ENCODE measurements around the gene DECR2. TPM values are rescaled to one million over a fixed set of nuclear protein-coding genes. Genes with fewer than 3 reads are reported as not detected.

Gene DECR2
- polyA plus RNA-seq, 4 donors: 17.3 to 31.8 (median 22.7) TPM

GRCh38 chr16:426906-427249, 25.2 kb downstream of the DECR2 start:
- no peak for DNase-seq (ENCODE audit: low read depth in 4 of 4, low spot score in 3 of 4)

- no peak for DNase-seq (ENCODE audit: low read depth in 4 of 4, low spot score in 3 of 4)
Observed at GRCh38 chr16:427250-427649, 25.6 kb downstream of the DECR2 start.

- no peak for DNase-seq (ENCODE audit: low read depth in 4 of 4, low spot score in 3 of 4)
Observed at GRCh38 chr16:430904-431303, 29.2 kb downstream of the DECR2 start.

- DNase-seq (ENCODE audit: low read depth in 4 of 4, low spot score in 3 of 4): no peak
Observed at GRCh38 chr16:440627-441026, 38.9 kb downstream of the DECR2 start.

- no peak for DNase-seq (ENCODE audit: low read depth in 4 of 4, low spot score in 3 of 4)
Observed at GRCh38 chr16:441447-441846, 39.8 kb downstream of the DECR2 start.

- no peak for DNase-seq (ENCODE audit: low read depth in 4 of 4, low spot score in 3 of 4)
Observed at GRCh38 chr16:442976-443375, 41.3 kb downstream of the DECR2 start.

GRCh38 chr16:444027-444426, 42.3 kb downstream of the DECR2 start:
- DNase-seq (ENCODE audit: low read depth in 4 of 4, low spot score in 3 of 4): no peak

GRCh38 chr16:445566-445965, 43.9 kb downstream of the DECR2 start:
- no peak for DNase-seq (ENCODE audit: low read depth in 4 of 4, low spot score in 3 of 4)

GRCh38 chr16:450385-450784, 48.7 kb downstream of the DECR2 start:
- no peak for DNase-seq (ENCODE audit: low read depth in 4 of 4, low spot score in 3 of 4)

GRCh38 chr16:450785-451512, 49.3 kb downstream of the DECR2 start:
- no peak for DNase-seq (ENCODE audit: low read depth in 4 of 4, low spot score in 3 of 4)

- DNase-seq (ENCODE audit: low read depth in 4 of 4, low spot score in 3 of 4): no peak
Observed at GRCh38 chr16:454397-454940, 52.8 kb downstream of the DECR2 start.

GRCh38 chr16:455453-455852, 53.8 kb downstream of the DECR2 start:
- no peak for DNase-seq (ENCODE audit: low read depth in 4 of 4, low spot score in 3 of 4)

GRCh38 chr16:456891-457483, 55.3 kb downstream of the DECR2 start:
- no peak for DNase-seq (ENCODE audit: low read depth in 4 of 4, low spot score in 3 of 4)

- DNase-seq (ENCODE audit: low read depth in 4 of 4, low spot score in 3 of 4): no peak
Observed at GRCh38 chr16:457732-458400, 56.2 kb downstream of the DECR2 start.

GRCh38 chr16:459761-460160, 58.1 kb downstream of the DECR2 start:
- DNase-seq (ENCODE audit: low read depth in 4 of 4, low spot score in 3 of 4): no peak

GRCh38 chr16:460787-461186, 59.1 kb downstream of the DECR2 start:
- DNase-seq (ENCODE audit: low read depth in 4 of 4, low spot score in 3 of 4): no peak

Other genes starting within 250 kb of the DECR2 start
- 1 to 10 TPM in 3 of 4 donors, under 1 TPM in 1; 0.74 to 9.7 (median 3.0) TPM for gene HBZ, start 249.2 kb upstream of the DECR2 start, polyA plus RNA-seq (ENCODE audit: insufficient read length in 4 of 4)
- gene HBM, start 235.9 kb upstream of the DECR2 start, polyA plus RNA-seq (ENCODE audit: insufficient read length in 4 of 4): 10 to 100 TPM in 1 of 4 donors, 1 to 10 TPM in 3; 1.5 to 29.2 (median 3.6) TPM
- over 10,000 TPM in 1 of 4 donors, 1,000 to 10,000 TPM in 1, 100 to 1,000 TPM in 2; 628 to 18,307 (median 1,105) TPM for gene HBA2, start 229.0 kb upstream of the DECR2 start, polyA plus RNA-seq (ENCODE audit: insufficient read length in 4 of 4)
- over 10,000 TPM in 1 of 4 donors, 100 to 1,000 TPM in 3; 453 to 13,427 (median 759) TPM for gene HBA1, start 225.2 kb upstream of the DECR2 start, polyA plus RNA-seq (ENCODE audit: insufficient read length in 4 of 4)
- gene HBQ1, start 221.4 kb upstream of the DECR2 start, polyA plus RNA-seq (ENCODE audit: insufficient read length in 4 of 4): 1 to 10 TPM in 2 of 4 donors, under 1 TPM in 1, not detected in 1; 0.85 to 4.5 (median 1.1) TPM
- gene LUC7L, start 172.4 kb upstream of the DECR2 start, polyA plus RNA-seq (ENCODE audit: insufficient read length in 4 of 4): 100 to 1,000 TPM in 3 of 4 donors, 10 to 100 TPM in 1; 96.7 to 167 (median 125) TPM
- 10 to 100 TPM; 42.8 to 87.7 (median 73.3) TPM for gene FAM234A, start 167.1 kb upstream of the DECR2 start, polyA plus RNA-seq (ENCODE audit: insufficient read length in 4 of 4)
- gene RGS11, start 125.9 kb upstream of the DECR2 start, polyA plus RNA-seq (ENCODE audit: insufficient read length in 4 of 4): 1 to 10 TPM in 3 of 4 donors, under 1 TPM in 1; 0.76 to 3.7 (median 2.4) TPM
- gene ARHGDIG, start 121.3 kb upstream of the DECR2 start, polyA plus RNA-seq (ENCODE audit: insufficient read length in 4 of 4): 1 to 10 TPM; 1.2 to 4.6 (median 2.8) TPM
- 1 to 10 TPM in 2 of 4 donors, under 1 TPM in 2; 0.32 to 1.8 (median 0.84) TPM for gene PDIA2, start 118.7 kb upstream of the DECR2 start, polyA plus RNA-seq (ENCODE audit: insufficient read length in 4 of 4)
- gene AXIN1, start 49.2 kb upstream of the DECR2 start, polyA plus RNA-seq (ENCODE audit: insufficient read length in 4 of 4): 10 to 100 TPM; 14.9 to 22.8 (median 15.8) TPM
- 10 to 100 TPM; 36.9 to 82.5 (median 65.4) TPM for gene MRPL28, start 31.3 kb upstream of the DECR2 start, polyA plus RNA-seq (ENCODE audit: insufficient read length in 4 of 4)
- 10 to 100 TPM; 21.6 to 64.8 (median 56.5) TPM for gene PGAP6, start 19.9 kb upstream of the DECR2 start, polyA plus RNA-seq (ENCODE audit: insufficient read length in 4 of 4)
- gene NME4, start 4.7 kb upstream of the DECR2 start, polyA plus RNA-seq (ENCODE audit: insufficient read length in 4 of 4): 100 to 1,000 TPM in 3 of 4 donors, 10 to 100 TPM in 1; 97.7 to 141 (median 104) TPM
- gene RAB11FIP3, start 23.8 kb downstream of the DECR2 start, polyA plus RNA-seq (ENCODE audit: insufficient read length in 4 of 4): 100 to 1,000 TPM in 1 of 4 donors, 10 to 100 TPM in 3; 44.2 to 144 (median 76.4) TPM
- gene CAPN15, start 125.8 kb downstream of the DECR2 start, polyA plus RNA-seq (ENCODE audit: insufficient read length in 4 of 4): 10 to 100 TPM; 16.2 to 36.6 (median 23.5) TPM
- 10 to 100 TPM in 1 of 4 donors, 1 to 10 TPM in 2, under 1 TPM in 1; 0.59 to 21.7 (median 8.6) TPM for gene PRR35, start 158.5 kb downstream of the DECR2 start, polyA plus RNA-seq (ENCODE audit: insufficient read length in 4 of 4)
- gene NHLRC4, start 165.1 kb downstream of the DECR2 start, polyA plus RNA-seq (ENCODE audit: insufficient read length in 4 of 4): 10 to 100 TPM in 1 of 4 donors, 1 to 10 TPM in 3; 2.7 to 10.3 (median 5.8) TPM
- gene PIGQ, start 168.1 kb downstream of the DECR2 start, polyA plus RNA-seq (ENCODE audit: insufficient read length in 4 of 4): 10 to 100 TPM; 28.0 to 89.7 (median 50.2) TPM
- gene RAB40C, start 188.2 kb downstream of the DECR2 start, polyA plus RNA-seq (ENCODE audit: insufficient read length in 4 of 4): 10 to 100 TPM; 12.4 to 32.9 (median 16.1) TPM
- gene WFIKKN1, start 229.1 kb downstream of the DECR2 start, polyA plus RNA-seq (ENCODE audit: insufficient read length in 4 of 4): 1 to 10 TPM in 3 of 4 donors, under 1 TPM in 1; 0.82 to 3.5 (median 1.1) TPM
- 10 to 100 TPM; 44.5 to 67.1 (median 45.4) TPM for gene METTL26, start 234.4 kb downstream of the DECR2 start, polyA plus RNA-seq (ENCODE audit: insufficient read length in 4 of 4)
- gene MCRIP2, start 239.9 kb downstream of the DECR2 start, polyA plus RNA-seq (ENCODE audit: insufficient read length in 4 of 4): 10 to 100 TPM in 3 of 4 donors, 1 to 10 TPM in 1; 3.5 to 30.3 (median 15.3) TPM
- 10 to 100 TPM; 26.1 to 76.2 (median 35.0) TPM for gene WDR90, start 247.5 kb downstream of the DECR2 start, polyA plus RNA-seq (ENCODE audit: insufficient read length in 4 of 4)